ENCODE results near the gene PPP2R5D.
"Not testable (repeated sequence)": the region's sequence is repeated elsewhere in the genome, so short reads cannot be mapped to it uniquely, and the experiment has no call there.

PPP2R5D gene

DNA sequence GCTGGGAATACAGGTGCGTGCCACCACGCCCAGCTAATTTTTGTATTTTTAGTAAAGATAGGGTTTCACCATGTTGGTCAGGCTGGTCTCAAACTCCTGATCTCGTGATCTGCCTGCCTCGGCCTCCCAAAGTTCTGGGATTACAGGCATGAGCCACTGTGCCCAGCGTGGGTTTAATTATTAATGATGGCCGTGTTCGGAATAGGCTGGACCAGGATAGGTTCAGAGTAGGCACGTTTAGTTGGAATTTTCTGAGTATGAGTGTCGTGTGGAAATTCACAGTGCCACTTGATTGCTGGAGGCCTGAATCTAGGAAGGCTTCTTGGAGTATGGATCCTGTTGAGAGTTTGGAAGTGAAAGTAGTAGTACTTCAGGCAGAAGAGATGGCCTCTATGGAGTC lies 13.8 kb downstream of the PPP2R5D start:
- DNase-seq, result not testable (repeated sequence)

DNA sequence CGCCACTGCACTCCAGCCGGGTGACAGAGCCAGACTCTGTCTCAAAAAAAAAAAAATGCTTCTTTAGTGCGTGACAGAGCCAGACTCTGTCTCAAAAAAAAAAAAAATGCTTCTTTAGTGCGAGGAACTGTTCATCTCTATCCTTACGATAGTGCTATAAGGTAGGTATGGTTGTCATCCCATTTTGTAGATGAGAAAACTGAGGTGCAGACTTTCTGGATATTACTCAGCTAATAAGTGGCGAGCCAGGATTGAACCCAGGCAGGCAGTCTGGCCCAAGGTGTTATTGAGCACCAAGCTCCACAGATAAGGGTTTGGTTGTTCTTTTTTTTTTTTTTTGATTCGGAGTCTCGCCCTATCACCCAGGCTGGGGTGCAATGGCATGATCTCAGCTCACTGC lies 17.5 kb downstream of the PPP2R5D start:
- no peak for DNase-seq

- no peak for DNase-seq
These were observed 21.5 kb downstream of the PPP2R5D start for GRCh38 chr6:43005844-43006243.

- DNase-seq, result no peak
These were observed 21.9 kb downstream of the PPP2R5D start for GRCh38 chr6:43006251-43006650.

- no peak for DNase-seq
These were observed 22.8 kb downstream of the PPP2R5D start for GRCh38 chr6:43007126-43007525.

GRCh38 chr6:43009124-43009523 lies 24.8 kb downstream of the PPP2R5D start:
- DNase-seq, result no peak

GRCh38 chr6:43011207-43011606 lies 26.8 kb downstream of the PPP2R5D start:
- no peak for DNase-seq

- DNase-seq, result no peak
These were observed 28.0 kb downstream of the PPP2R5D start for GRCh38 chr6:43012364-43012763.

GRCh38 chr6:43013097-43013842 lies 28.9 kb downstream of the PPP2R5D start:
- peak; percentile 36 for DNase-seq

GRCh38 chr6:43013843-43014433 lies 29.6 kb downstream of the PPP2R5D start, which contains the start of the genes KLHDC3 and MEA1:
Gene KLHDC3, plus strand, starts transcription at chr6:43014249. Its CDS starts 2,944 bp downstream, at chr6:43017193.
Gene MEA1, minus strand, starts transcription at chr6:43013946. Its CDS starts 133 bp downstream, at chr6:43013813.
- DNase-seq, result peak; percentile 100

DNA sequence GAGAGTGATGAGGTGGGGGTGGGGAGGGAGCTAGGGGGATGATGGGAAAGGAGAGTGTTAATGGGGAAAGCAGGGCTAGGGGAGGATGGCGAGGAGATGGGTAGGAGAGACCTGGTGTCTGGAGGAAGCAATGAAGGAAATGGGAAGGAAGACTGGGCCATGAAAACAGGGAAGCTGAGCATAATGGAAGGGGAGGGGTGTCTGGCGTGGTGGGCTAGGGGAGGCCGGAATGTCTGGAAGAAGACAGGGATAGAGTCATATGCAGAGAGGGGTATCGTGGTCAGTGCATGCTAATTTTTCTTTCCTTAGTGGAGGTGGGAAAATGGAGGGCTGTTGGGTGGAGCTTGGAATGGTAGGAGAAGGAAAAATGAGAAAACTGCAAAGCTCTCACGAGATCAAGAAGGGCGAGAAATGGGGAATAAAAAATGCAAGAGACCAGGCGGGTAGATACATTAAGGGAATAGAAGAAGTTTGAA lies 30.1 kb downstream of the PPP2R5D start:
- no peak for DNase-seq

DNA sequence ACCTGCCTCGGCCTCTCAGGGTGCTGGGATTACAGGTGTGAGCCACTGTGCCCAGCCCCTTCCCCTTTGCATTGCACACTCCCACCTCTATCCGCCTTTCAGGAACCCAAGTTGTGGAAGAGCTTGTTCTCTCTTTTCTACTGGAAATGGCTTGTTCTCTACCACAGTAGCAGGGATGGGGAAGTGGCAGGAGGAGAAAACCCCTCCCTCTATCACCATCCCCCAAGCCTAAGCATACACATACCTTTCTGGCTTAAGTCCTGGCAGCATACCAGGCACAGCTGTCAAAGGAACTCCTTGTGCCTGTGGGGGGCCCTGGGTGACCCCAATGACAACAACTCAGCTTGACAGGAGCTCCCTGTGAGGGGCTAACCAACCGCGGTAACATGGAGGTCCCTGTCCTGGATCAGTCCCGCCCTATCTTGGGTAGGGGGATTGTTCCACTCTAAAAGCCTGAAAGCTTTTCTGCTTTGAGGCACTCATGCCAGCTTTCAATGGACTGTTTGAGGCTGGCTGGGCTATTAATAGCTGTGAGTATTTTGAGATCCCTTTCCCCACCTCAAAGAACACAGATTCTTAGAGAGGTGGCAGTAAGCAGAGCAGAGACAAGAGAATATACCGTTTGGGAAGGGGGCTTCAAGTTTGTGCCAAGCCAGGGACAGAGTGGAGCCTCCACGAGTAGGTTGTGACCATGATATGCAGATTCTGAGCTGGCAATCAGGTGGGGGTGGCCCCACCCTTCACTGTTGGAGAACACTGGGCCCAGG lies 32.0 kb downstream of the PPP2R5D start:
- DNase-seq, result no peak

GRCh38 chr6:43016943-43017334 lies 32.6 kb downstream of the PPP2R5D start:
- no peak for DNase-seq

GRCh38 chr6:43019152-43019551 lies 34.8 kb downstream of the PPP2R5D start:
- DNase-seq, result no peak

DNA sequence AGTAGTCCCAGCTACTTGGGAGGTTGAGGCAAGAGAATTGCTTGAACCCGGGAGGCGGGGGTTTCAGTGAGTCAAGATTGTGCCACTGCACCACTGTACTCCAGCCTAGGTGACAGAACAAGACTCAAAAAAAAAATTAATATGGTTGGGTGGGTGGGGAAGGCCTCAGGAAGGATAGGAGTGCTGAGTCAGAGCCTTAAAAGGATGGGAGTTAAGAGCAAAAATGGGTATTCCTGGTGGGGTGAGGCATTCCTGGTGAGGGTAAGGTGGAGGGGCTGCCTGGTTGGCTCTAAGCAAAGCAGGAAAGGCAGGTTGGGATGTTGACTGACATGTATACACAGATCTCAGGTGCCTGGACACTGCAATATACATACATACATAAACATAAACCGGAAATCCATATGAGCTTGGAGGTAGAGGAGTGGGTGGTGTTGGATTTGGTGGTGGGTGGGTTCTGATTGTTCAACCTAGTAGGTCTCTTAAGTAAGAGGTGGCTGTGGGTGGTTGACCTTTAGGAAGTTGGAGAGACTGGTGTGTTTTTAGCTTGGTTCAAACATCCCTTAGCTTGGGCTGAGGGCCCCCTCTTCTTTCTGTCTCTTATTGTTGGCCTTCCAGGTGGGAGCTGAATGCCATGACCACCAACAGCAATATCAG lies 35.8 kb downstream of the PPP2R5D start:
- DNase-seq, result no peak

- no peak for DNase-seq
These were observed 36.5 kb downstream of the PPP2R5D start for GRCh38 chr6:43020847-43021246.

DNA sequence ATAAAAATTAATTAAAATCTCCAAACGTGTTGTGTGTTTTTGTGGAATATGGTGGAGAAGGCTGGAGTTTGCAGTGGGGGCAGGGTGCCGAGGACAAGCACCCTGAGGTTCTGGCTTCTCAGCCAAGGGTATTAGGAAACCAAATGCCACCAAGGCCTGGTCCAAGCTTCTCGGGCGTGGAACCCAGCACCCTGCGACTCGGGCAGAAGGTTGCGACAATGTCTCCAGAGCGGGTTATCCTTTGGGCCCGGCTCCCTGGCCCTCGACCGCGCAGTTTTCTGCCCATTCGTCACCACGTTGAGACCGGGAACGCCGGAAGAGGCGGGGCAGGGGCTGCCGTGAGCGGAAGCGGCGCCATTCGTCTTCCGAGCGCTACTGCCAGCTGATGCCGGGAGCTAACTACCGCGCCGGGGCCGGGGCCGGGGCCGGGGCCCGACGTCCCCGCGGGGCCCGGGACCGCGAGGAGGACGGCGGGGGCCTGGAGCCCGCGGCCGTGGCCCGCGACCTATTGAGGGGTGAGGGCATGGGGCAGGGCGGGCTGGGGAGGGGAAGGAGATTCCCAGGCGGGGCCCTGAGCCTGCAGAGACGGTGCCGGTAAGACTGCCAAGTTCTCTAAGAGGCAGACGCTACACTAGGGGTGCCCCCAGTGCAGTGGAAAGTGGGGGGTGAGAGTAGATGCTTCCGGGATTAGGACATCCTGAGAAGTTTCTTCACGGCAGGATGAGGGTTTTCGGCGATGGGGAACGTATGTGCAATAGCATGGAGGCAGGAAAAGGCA lies 37.1 kb downstream of the PPP2R5D start, which contains the start of gene RRP36:
Gene RRP36 (plus strand): TSS at position 354 of the 778 bp plus-strand sequence. CDS start 32 bp downstream, at position 386.
- DNase-seq, result peak; percentile 62

DNA sequence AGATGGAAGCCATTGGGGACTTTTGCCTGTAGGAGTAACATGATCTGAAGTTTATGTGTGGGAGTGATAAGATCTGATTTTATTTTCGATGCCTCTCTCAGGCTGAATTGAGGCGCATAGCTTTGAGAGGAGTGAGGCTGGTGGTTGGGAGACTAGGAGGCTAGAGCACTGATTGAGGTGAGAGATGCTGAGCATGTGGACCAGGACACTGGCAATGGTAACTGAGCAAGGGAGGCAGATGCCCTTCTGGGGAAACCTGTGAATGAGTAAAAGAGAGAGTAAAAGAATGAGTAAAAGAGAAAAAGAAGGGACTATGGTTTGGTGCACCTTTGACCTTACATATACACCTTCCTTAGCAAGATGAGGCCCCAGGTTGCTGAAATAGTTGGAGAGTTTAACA lies 40.1 kb downstream of the PPP2R5D start:
- DNase-seq, result no peak

DNA sequence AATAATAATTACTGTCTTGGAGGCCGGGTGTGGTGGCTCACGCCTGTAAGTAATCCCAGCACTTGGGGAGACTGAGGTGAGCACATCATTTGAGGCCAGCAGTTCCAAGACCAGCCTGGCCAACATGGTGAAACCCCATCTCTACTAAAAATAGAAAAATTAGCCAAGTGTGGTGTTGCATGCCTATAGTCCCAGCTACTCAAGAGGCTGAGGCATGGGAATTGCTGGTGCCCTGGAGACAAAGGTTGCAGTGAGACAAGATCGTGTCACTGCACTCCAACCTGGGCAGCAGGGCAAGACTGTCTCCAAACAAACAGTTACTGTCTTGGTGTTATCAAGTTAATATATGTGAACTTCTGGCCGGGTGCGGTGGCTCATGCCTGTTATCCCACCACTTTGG lies 42.0 kb downstream of the PPP2R5D start:
- DNase-seq, result no peak

GRCh38 chr6:43029120-43029519 lies 44.8 kb downstream of the PPP2R5D start:
- no peak for DNase-seq

- DNase-seq, result no peak
These were observed 48.0 kb downstream of the PPP2R5D start for GRCh38 chr6:43032326-43032725.

Data from amniotic stem cell (primary cell).